ENCODE results near the gene B4GALT6. TPM values are rescaled to one million over a fixed set of nuclear protein-coding genes. Genes with fewer than 3 reads are reported as not detected.

Gene B4GALT6
- total RNA-seq, 2 experiments from 2014 or later = 3.1 to 3.2 TPM

DNA sequence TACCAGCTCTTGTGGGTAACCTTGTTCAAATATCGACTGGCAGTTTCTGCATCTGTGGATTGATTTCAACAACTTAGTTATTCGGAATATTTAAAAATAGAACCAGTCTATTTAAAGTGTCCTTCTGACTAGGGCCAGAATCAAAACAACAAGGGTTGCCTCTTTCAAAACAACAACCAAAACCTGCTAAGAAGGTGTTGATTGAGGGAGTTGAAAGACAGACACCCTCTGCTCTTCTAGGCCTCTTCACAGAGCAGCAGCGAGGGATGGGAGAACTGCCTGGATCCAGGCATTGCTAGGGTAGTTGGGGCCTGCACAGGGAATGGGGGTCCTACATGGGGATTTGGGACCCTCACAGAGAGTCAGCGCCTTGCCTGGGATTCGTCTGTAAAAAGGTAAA is 72.9 kb downstream of the B4GALT6 start:
- no peak overlapping the region for H3K27ac Mint-ChIP-seq
- no peak overlapping the region for H3K4me3 Mint-ChIP-seq
- DNase-seq = no peak
- H3K36me3 Mint-ChIP-seq = no peaks in the 10 kb centered on the region
- no peaks in the 10 kb centered on the region for H3K27me3 Mint-ChIP-seq
- H3K9me3 Mint-ChIP-seq = no peaks in the 10 kb centered on the region
- no peaks in the 10 kb centered on the region for H3K4me1 Mint-ChIP-seq

DNA sequence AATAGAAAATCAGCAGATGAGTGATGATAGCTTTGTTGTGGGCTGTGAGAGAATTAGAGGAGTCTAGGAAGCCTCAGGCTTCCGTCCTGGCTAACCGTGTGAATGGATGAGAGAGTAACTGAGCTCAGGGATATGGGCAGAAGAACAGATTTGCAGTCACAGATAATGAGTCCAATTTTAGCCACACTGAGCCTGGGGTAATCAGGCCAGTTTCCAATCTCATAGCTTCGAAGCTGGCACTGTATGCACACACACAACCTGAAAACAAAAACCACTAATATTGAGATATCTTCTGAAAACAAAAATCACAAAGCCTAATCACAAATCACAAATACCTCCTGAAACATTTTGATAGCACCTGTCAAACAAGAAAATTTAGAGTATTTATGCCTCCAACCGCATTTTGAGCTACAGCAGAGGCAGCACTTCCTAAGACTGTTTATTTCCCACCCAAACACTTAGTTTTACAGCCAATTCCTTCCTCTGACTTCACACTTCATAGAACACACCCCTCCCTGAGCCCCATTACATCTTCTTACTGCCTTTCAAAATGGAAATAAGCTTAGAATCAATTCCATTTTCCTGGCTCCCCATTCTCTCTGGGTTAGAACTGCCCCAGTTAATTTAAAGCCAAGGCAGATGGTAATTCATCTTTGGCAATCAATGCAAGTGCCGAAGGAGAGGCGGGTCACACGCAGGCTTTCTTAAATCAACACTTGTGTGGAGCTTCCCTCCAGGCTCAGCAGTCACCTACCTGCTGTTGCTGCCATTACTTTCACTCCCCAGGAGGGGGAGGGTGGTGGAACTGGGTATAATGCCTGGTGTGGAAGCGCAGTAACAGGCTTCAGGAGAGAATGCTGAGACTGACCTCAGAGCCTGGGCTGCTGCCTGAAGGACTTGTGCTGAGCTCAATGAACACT is 73.8 kb downstream of the B4GALT6 start:
- no peaks in the 10 kb centered on the region for H3K9me3 Mint-ChIP-seq
- DNase-seq = no peak
- H3K36me3 Mint-ChIP-seq = no peaks in the 10 kb centered on the region
- H3K27ac Mint-ChIP-seq = no peak overlapping the region
- no peaks in the 10 kb centered on the region for H3K4me1 Mint-ChIP-seq
- no peak overlapping the region for H3K4me3 Mint-ChIP-seq
- no peaks in the 10 kb centered on the region for H3K27me3 Mint-ChIP-seq

- Mint-ChIP-seq H3K36me3 (no peaks in the 10 kb centered on the region), H3K9me3 (no peaks in the 10 kb centered on the region), H3K27ac (no peak overlapping the region), H3K4me1 (no peaks in the 10 kb centered on the region), H3K4me3 (no peak overlapping the region), H3K27me3 (no peaks in the 10 kb centered on the region)
- DNase-seq = no peak
Measured at GRCh38 chr18:31609886-31610285, 74.5 kb downstream of the B4GALT6 start.

DNA sequence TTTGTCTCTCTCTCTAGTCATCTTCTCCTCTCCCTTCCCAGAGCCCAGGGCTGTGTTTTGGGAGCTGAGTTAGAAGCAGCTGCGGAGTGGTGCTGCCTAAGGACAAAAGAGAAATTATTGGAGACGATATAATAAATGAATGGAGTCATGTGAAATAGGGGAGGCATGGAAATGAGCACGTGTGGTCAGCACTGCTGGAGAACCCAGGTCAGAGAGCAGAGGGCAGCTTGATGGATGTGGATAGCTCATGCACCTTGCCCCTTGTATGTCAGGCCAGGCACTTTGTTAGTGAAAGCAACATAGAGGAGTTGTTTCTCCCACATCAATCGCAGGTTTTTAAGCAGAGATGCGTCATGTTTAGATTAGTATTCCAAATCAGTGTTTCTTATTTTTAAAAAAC is 77.0 kb downstream of the B4GALT6 start:
- DNase-seq = no peak
- Mint-ChIP-seq H3K27ac (no peak overlapping the region), H3K4me1 (no peaks in the 10 kb centered on the region), H3K36me3 (no peaks in the 10 kb centered on the region), H3K27me3 (no peaks in the 10 kb centered on the region), H3K9me3 (no peaks in the 10 kb centered on the region), H3K4me3 (no peak overlapping the region)

DNA sequence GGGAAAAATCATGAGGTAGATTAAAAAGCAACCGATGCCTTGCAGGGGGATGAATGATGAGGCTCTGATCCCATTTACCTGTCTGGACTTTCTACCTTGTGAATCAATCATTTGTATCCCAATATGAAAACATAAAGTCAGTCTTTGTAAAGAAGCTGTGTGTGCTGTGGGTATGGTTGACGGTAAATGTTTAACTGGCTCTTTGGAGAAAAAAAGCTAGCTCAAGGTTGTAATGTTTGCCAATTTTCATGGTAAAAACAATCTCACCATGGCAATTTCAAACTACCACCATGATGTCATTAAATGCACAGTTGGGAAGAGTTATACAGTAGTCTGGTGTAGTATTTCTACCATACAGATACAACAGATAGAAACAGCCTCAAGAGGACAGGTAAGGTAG is 78.1 kb downstream of the B4GALT6 start:
- H3K4me1 Mint-ChIP-seq = no peaks in the 10 kb centered on the region
- no peaks in the 10 kb centered on the region for H3K36me3 Mint-ChIP-seq
- no peak for DNase-seq
- H3K4me3 Mint-ChIP-seq = no peak overlapping the region
- H3K9me3 Mint-ChIP-seq = no peaks in the 10 kb centered on the region
- no peak overlapping the region for H3K27ac Mint-ChIP-seq
- no peaks in the 10 kb centered on the region for H3K27me3 Mint-ChIP-seq

DNA sequence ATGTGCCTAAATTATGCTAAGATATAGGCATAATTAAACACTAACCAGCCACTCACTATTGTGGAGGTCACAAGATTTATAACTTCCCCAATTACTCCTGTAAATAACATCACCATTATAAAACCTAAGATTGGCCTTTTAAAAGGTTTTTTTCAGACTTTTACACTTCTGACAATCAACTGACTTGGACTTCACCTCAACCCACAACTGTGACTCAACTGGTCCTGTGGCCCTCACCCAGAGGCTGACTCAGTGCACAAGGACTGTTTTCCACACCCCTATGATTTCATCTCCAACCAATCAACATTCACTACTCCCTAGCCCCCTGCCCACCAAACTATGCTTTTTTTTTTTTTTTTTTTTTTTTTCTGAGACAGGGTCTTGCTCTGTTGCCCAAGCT is 81.1 kb downstream of the B4GALT6 start:
- Mint-ChIP-seq H3K4me1 (no peaks in the 10 kb centered on the region), H3K4me3 (no peak overlapping the region), H3K9me3 (no peaks in the 10 kb centered on the region), H3K27me3 (no peaks in the 10 kb centered on the region), H3K27ac (no peak overlapping the region), H3K36me3 (no peaks in the 10 kb centered on the region)
- peak; percentile 6 for DNase-seq

DNA sequence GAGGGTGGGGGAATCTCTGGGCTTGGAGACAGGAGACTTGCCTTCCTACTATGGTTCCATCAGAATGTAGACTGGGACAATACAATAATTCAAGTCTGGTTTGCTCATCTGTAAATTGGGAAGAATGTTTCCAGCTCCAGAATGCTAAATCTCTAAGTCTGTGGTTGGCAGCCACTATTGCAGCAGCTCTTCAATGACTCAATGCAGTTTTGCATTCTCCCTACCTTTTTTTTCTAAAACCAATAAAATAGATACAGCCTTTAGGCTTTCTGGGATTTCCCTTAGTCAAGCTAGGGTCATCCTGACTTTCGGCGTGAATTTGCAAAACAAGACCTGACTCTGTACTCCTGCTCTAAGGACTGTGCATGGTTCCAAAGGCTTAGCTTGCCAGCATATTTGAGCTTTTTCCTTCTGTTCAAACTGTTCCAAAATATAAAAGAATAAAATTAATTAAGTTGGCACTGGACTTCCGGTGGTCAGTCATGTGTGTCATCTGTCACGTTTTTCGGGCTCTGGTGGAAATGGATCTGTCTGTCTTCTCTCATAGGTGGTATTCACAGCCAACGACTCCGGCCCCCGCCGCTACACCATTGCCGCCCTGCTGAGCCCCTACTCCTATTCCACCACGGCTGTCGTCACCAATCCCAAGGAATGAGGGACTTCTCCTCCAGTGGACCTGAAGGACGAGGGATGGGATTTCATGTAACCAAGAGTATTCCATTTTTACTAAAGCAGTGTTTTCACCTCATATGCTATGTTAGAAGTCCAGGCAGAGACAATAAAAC is 86.2 kb downstream of the B4GALT6 start:
- Mint-ChIP-seq H3K27ac (no peak overlapping the region), H3K36me3 (no peaks in the 10 kb centered on the region), H3K4me1 (no peaks in the 10 kb centered on the region), H3K9me3 (no peaks in the 10 kb centered on the region), H3K4me3 (no peak overlapping the region), H3K27me3 (peaks cover 5% of the 10 kb centered on the region)
- no peak for DNase-seq

DNA sequence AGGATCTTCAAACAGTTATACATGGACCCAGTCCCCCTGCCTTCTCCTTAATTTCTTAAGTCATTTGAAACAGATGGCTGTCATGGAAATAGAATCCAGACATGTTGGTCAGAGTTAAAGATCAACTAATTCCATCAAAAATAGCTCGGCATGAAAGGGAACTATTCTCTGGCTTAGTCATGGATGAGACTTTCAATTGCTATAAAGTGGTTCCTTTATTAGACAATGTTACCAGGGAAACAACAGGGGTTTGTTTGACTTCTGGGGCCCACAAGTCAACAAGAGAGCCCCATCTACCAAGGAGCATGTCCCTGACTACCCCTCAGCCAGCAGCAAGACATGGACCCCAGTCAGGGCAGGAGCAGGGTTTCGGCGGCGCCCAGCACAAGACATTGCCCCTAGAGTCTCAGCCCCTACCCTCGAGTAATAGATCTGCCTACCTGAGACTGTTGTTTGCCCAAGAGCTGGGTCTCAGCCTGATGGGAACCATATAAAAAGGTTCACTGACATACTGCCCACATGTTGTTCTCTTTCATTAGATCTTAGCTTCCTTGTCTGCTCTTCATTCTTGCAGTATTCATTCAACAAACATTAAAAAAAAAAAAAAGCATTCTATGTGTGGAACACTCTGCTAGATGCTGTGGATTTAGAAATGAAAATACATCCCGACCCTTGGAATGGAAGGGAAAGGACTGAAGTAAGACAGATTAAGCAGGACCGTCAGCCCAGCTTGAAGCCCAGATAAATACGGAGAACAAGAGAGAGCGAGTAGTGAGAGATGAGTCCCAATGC is 88.1 kb downstream of the B4GALT6 start:
- Mint-ChIP-seq H3K9me3 (no peaks in the 10 kb centered on the region), H3K4me3 (no peak overlapping the region), H3K36me3 (no peaks in the 10 kb centered on the region), H3K27ac (no peak overlapping the region), H3K4me1 (no peaks in the 10 kb centered on the region), H3K27me3 (peaks cover 9% of the 10 kb centered on the region)
- DNase-seq = no peak

- no peak overlapping the region for H3K4me3 Mint-ChIP-seq
- no peak overlapping the region for H3K27ac Mint-ChIP-seq
- peaks cover 13% of the 10 kb centered on the region for H3K27me3 Mint-ChIP-seq
- no peak for DNase-seq
- no peaks in the 10 kb centered on the region for H3K36me3 Mint-ChIP-seq
- no peaks in the 10 kb centered on the region for H3K9me3 Mint-ChIP-seq
- H3K4me1 Mint-ChIP-seq = no peaks in the 10 kb centered on the region
Measured at GRCh38 chr18:31595121-31595771, 89.1 kb downstream of the B4GALT6 start.

DNA sequence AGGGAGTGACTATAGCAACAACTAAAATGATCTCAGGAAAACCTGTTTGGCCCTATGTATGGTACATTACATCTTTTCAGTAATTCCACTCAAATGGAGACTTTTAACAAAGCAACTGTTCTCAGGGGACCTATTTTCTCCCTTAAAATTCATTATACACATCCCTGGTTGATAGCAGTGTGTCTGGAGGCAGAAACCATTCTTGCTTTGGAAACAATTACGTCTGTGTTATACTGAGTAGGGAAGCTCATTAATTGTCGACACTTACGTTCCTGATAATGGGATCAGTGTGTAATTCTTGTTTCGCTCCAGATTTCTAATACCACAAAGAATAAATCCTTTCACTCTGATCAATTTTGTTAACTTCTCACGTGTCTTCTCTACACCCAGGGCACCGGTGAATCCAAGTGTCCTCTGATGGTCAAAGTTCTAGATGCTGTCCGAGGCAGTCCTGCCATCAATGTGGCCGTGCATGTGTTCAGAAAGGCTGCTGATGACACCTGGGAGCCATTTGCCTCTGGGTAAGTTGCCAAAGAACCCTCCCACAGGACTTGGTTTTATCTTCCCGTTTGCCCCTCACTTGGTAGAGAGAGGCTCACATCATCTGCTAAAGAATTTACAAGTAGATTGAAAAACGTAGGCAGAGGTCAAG is 91.7 kb downstream of the B4GALT6 start:
- Mint-ChIP-seq H3K27me3 (peaks cover 13% of the 10 kb centered on the region), H3K4me1 (no peaks in the 10 kb centered on the region), H3K36me3 (no peaks in the 10 kb centered on the region), H3K9me3 (no peaks in the 10 kb centered on the region), H3K27ac (no peak overlapping the region), H3K4me3 (no peak overlapping the region)
- no peak for DNase-seq

DNA sequence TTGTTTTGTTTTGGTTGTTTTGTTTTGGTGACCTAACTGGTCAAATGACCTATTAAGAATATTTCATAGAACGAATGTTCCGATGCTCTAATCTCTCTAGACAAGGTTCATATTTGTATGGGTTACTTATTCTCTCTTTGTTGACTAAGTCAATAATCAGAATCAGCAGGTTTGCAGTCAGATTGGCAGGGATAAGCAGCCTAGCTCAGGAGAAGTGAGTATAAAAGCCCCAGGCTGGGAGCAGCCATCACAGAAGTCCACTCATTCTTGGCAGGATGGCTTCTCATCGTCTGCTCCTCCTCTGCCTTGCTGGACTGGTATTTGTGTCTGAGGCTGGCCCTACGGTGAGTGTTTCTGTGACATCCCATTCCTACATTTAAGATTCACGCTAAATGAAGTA is 92.8 kb downstream of the B4GALT6 start, which contains the start of gene TTR:
Gene TTR (plus strand): TSS at position 250 of the 400 bp plus-strand sequence. CDS start 26 bp downstream, at position 276.
- Mint-ChIP-seq H3K4me1 (no peaks in the 10 kb centered on the region), H3K4me3 (no peak within 1 kb of the TSS), H3K9me3 (no peaks in the 10 kb centered on the region), H3K36me3 (no peaks in the 10 kb centered on the region), H3K27me3 (peaks cover 13% of the 10 kb centered on the region), H3K27ac (no peak within 1 kb of the TSS)
- DNase-seq = no peak

- Mint-ChIP-seq H3K27ac (no peak overlapping the region), H3K27me3 (peaks cover 16% of the 10 kb centered on the region), H3K4me3 (no peak overlapping the region), H3K9me3 (no peaks in the 10 kb centered on the region), H3K4me1 (no peaks in the 10 kb centered on the region), H3K36me3 (no peaks in the 10 kb centered on the region)
- no peak for DNase-seq
Measured at GRCh38 chr18:31591113-31591512, 93.3 kb downstream of the B4GALT6 start.

GRCh38 chr18:31590570-31590969 is 93.8 kb downstream of the B4GALT6 start:
- Mint-ChIP-seq H3K4me1 (no peaks in the 10 kb centered on the region), H3K27me3 (peaks cover 16% of the 10 kb centered on the region), H3K27ac (no peak overlapping the region), H3K36me3 (no peaks in the 10 kb centered on the region), H3K9me3 (no peaks in the 10 kb centered on the region), H3K4me3 (no peak overlapping the region)
- DNase-seq = no peak

- H3K4me1 Mint-ChIP-seq = no peaks in the 10 kb centered on the region
- peaks cover 12% of the 10 kb centered on the region for H3K27me3 Mint-ChIP-seq
- H3K9me3 Mint-ChIP-seq = no peaks in the 10 kb centered on the region
- DNase-seq = no peak
- no peak overlapping the region for H3K4me3 Mint-ChIP-seq
- no peaks in the 10 kb centered on the region for H3K36me3 Mint-ChIP-seq
- H3K27ac Mint-ChIP-seq = no peak overlapping the region
Measured at GRCh38 chr18:31587529-31587928, 96.9 kb downstream of the B4GALT6 start.

All from activated naive CD8-positive, alpha-beta T cell treated with anti-CD3 and anti-CD28 coated beads for 36 hours (primary cell).